Osteoblast (primary cell): ENCODE measurements around the gene DNLZ. TPM values are rescaled to one million over a fixed set of nuclear protein-coding genes. Genes with fewer than 3 reads are reported as not detected.
"Not testable (repeated sequence)": the region's sequence is repeated elsewhere in the genome, so short reads cannot be mapped to it uniquely, and the experiment has no call there.

Source experiments
- DNase-seq: peaks from one replicate; pipeline ENCODE4 v3.0.0; 2011; ENCODE audit warnings: low spot score, mixed read lengths; ENCODE audit not compliant: insufficient read length; ENCODE audit errors: missing footprints
- H2AFZ ChIP-seq: 2 replicates; pipeline ENCODE4 v1.6.0; 2011; ENCODE audit warnings: mild to moderate bottlenecking, low read length
- H3K27ac ChIP-seq: 2 replicates; pipeline ENCODE4 v1.5.1; 2011; ENCODE audit warnings: mild to moderate bottlenecking, low read depth, low read length, moderate library complexity
- H3K27me3 ChIP-seq: 2 replicates; pipeline ENCODE4 v1.6.0; 2012; ENCODE audit warnings: mild to moderate bottlenecking, control low read depth, inconsistent platforms, low read length, moderate library complexity; ENCODE audit not compliant: insufficient read depth
- H3K36me3 ChIP-seq: 2 replicates; pipeline ENCODE4 v1.5.1; 2011; ENCODE audit warnings: mild to moderate bottlenecking, low read length, control low read depth, moderate library complexity; ENCODE audit not compliant: insufficient read depth
- H3K4me1 ChIP-seq: 2 replicates; pipeline ENCODE4 v1.5.1; 2011; ENCODE audit warnings: mild to moderate bottlenecking, low read length, control low read depth, moderate library complexity; ENCODE audit not compliant: insufficient read depth
- H3K4me2 ChIP-seq: 2 replicates; pipeline ENCODE4 v1.6.0; 2011; ENCODE audit warnings: mild to moderate bottlenecking, low read length; ENCODE audit not compliant: insufficient read depth
- H3K4me3 ChIP-seq: fragments of 200-600 bp; sonication (generic); 3 replicates; pipeline ENCODE4 v1.5.1; 2012; ENCODE audit warnings: mild to moderate bottlenecking, low read length, inconsistent platforms; ENCODE audit not compliant: insufficient read depth
- H3K79me2 ChIP-seq: 2 replicates; pipeline ENCODE4 v1.6.0; 2012; ENCODE audit warnings: mild to moderate bottlenecking, low read length, control low read depth, inconsistent platforms; ENCODE audit not compliant: insufficient read depth
- H3K9me3 ChIP-seq: 2 replicates; pipeline ENCODE4 v1.5.1; 2011; ENCODE audit warnings: low read depth, low read length, control low read depth
- H4K20me1 ChIP-seq: 2 replicates; pipeline ENCODE4 v1.6.0; 2012; ENCODE audit warnings: mild to moderate bottlenecking, low read length, control low read depth; ENCODE audit not compliant: insufficient read depth
- CTCF ChIP-seq: IDR thresholded peaks from 2 replicates; pipeline ENCODE4 v1.5.1; 2011; ENCODE audit warnings: mild to moderate bottlenecking, low read depth, low read length, moderate library complexity; ENCODE audit errors: extremely low read depth
- total RNA-seq: library from RNA; depleted of rRNA; stranded (reverse); fragments of >200 nt; gene quantifications from 2 replicates; pipeline ENCODE4 v1.2.3, GENCODE V29; 2012

DNLZ gene
- total RNA-seq, 1 donor: 4.3 TPM

- Histone ChIP-seq H3K27me3 (no peaks in the 10 kb centered on the region), H3K27ac (peak within 1 kb of the TSS; percentile 96), H4K20me1 (peaks cover 40% of the 10 kb centered on the region), H2AFZ (peak within 1 kb of the TSS; percentile 77), H3K4me2 (peak within 1 kb of the TSS; percentile 99), H3K9me3 (no peaks in the 10 kb centered on the region), H3K79me2 (peaks cover 71% of the 10 kb centered on the region), H3K4me3 (peak within 1 kb of the TSS; percentile 97), H3K36me3 (peaks cover 51% of the 10 kb centered on the region), H3K4me1 (peaks cover 20% of the 10 kb centered on the region)
- DNase-seq: peak; percentile 100
- TF ChIP-seq CTCF: no peak
These were observed 47.1 kb upstream of the DNLZ start, which contains the start of the genes ENTR1 and PMPCA for GRCh38 chr9:136410500-136411287. Gene ENTR1 (minus strand): TSS chr9:136410614. CDS start chr9:136410397, 217 bp downstream. Gene PMPCA (plus strand): TSS chr9:136410658. CDS start chr9:136410669, 11 bp downstream.

DNA sequence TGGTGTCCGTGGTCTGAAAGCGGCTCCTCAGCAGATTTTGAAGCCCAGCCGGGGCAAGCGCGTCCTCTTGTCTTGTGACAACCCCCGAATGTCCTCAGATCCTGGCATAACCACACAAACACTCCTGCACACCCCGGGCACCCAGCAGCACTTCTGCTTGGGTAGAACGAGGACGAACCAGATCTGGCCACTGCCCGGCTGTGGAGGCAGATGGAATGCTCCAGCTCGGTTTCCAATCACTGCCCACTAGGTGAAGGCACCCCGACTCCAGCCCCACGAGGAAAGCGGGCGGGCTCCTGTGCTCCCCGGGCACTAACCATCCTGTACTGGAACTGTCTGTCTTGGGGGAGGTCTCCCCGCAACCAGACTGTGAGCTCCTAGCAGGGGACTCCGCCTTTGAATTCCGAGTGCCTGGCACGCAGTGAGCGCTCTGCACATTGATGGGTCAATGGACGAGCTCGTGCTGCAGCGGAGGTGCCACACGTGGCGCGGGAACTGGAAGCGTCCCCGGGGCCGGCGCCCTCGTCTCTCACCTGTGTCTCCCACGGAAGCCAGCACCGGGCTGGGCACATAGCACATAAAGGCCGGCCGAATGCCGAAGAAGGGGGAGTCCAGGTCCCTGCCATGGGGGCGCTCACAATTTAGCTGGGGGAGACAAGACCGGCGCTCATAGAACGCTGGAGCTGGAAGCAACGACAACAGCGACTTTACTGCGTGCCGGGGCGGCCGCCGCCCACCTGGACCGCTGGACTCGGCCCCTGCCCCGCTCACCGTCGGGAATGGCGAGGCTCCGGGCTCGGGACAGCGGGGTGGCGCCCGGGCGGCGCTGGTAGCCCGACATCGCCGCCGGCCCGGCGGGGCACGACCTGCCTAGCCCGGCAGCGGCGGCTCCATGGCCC, 46.3 kb upstream of the DNLZ start:
- peaks cover 51% of the 10 kb centered on the region for H3K36me3 ChIP-seq
- no peak for TF ChIP-seq CTCF
- peak overlapping the region; percentile 65 for H3K27ac ChIP-seq
- H4K20me1 ChIP-seq: peaks cover 36% of the 10 kb centered on the region
- H3K4me3 ChIP-seq: peak overlapping the region; percentile 97
- peak overlapping the region; percentile 95 for H3K4me2 ChIP-seq
- peaks cover 65% of the 10 kb centered on the region for H3K79me2 ChIP-seq
- DNase-seq: peak; percentile 98
- peak overlapping the region; percentile 63 for H2AFZ ChIP-seq
- no peaks in the 10 kb centered on the region for H3K9me3 ChIP-seq
- peaks cover 20% of the 10 kb centered on the region for H3K4me1 ChIP-seq
- no peaks in the 10 kb centered on the region for H3K27me3 ChIP-seq

- Histone ChIP-seq H4K20me1 (peaks cover 20% of the 10 kb centered on the region), H2AFZ (no peak overlapping the region), H3K27me3 (no peaks in the 10 kb centered on the region), H3K4me1 (peaks cover 20% of the 10 kb centered on the region), H3K4me3 (no peak overlapping the region), H3K9me3 (no peaks in the 10 kb centered on the region), H3K27ac (no peak overlapping the region), H3K36me3 (peaks cover 46% of the 10 kb centered on the region), H3K4me2 (no peak overlapping the region), H3K79me2 (peaks cover 46% of the 10 kb centered on the region)
- TF ChIP-seq CTCF: no peak
- no peak for DNase-seq
These were observed 44.4 kb upstream of the DNLZ start for GRCh38 chr9:136407911-136408310.

DNA sequence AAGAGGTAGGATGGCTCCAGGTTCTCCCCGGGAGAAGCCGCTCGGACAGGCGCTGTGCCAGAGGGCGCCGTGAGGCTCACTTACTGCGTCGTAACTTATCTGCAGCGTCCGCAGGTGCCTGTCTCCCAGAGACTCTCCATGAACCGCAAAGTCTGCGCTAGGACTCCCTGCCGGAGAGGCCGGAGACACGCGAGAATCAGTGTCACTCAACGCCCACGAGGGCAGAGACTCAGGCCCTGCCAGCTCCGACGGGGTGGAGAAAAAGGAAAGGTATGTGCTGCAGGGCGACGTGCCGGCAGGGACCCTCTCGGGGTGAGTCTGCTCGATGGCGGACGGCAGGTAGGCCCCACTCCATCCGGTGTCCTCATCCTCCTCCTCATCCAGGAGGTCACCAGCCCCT, 43.5 kb upstream of the DNLZ start:
- not testable (repeated sequence) for DNase-seq
- H3K36me3 ChIP-seq: peaks cover 47% of the 10 kb centered on the region

GRCh38 chr9:136405904-136406303, 42.4 kb upstream of the DNLZ start:
- H4K20me1 ChIP-seq, H3K4me2 ChIP-seq, H3K27ac ChIP-seq, H3K27me3 ChIP-seq, H2AFZ ChIP-seq, H3K9me3 ChIP-seq, H3K4me3 ChIP-seq, H3K4me1 ChIP-seq, DNase-seq: not testable (repeated sequence)
- peaks cover 27% of the 10 kb centered on the region for H3K79me2 ChIP-seq
- peaks cover 55% of the 10 kb centered on the region for H3K36me3 ChIP-seq

More for the DNA sequence above, 43.5 kb upstream of the DNLZ start:
- not testable (repeated sequence) for H3K4me3 ChIP-seq, H3K27ac ChIP-seq, H3K9me3 ChIP-seq, H2AFZ ChIP-seq, H3K4me2 ChIP-seq, H3K27me3 ChIP-seq
- Histone ChIP-seq H3K79me2 (peaks cover 39% of the 10 kb centered on the region), H4K20me1 (peaks cover 14% of the 10 kb centered on the region), H3K4me1 (peaks cover 20% of the 10 kb centered on the region)
